ENCODE results near the gene CAMKMT. TPM values are rescaled to one million over a fixed set of nuclear protein-coding genes. Genes with fewer than 3 reads are reported as not detected.

The CAMKMT gene
- total RNA-seq, 1 experiment from 2014 or later = 17.4 TPM

DNA sequence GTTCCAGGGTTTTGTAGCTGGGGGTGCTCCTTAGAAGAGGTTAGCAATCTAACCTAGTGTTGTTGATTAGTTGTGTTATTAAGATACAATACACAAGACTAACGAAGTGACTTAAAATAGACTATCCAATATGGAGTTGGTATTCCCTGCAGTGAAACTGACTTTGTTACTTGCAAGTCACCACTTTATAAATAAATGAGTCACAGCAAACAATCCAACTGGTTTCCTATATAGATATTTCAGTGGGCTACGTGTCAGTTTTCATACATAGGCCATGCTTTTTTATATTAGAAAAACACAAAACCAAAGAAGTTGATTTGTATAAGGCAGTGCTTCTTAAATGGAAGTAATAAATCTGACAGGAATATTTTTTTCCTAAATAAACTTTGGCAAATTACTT lies 274.0 kb downstream of the CAMKMT start:
- Histone ChIP-seq H3K27ac (ENCODE audit: insufficient read length, low read depth, low read length) (no peak overlapping the region), H2AFZ (ENCODE audit: low read length) (no peak overlapping the region), H3K23ac (ENCODE audit: insufficient read length, low read depth, low read length) (no peak overlapping the region), H3K56ac (ENCODE audit: insufficient read length, low read depth, low read length) (no peak overlapping the region), H2AK5ac (ENCODE audit: insufficient read length, low read length) (no peak overlapping the region), H4K91ac (ENCODE audit: insufficient read length, low read depth, low read length) (no peak overlapping the region), H2BK15ac (ENCODE audit: low read depth, low read length) (no peak overlapping the region), H3K14ac (ENCODE audit: insufficient read depth, low read length) (no peak overlapping the region), H3K23me2 (ENCODE audit: insufficient read length, low read depth, low read length, poor library complexity, severe bottlenecking) (no peaks in the 10 kb centered on the region), H3T11ph (ENCODE audit: low read length) (no peak overlapping the region), H2BK20ac (ENCODE audit: low read depth, low read length, poor library complexity, severe bottlenecking) (no peak overlapping the region), H3K4me1 (ENCODE audit: insufficient read depth, low read length) (peaks cover 4% of the 10 kb centered on the region; the same call in 1 of the 2 replicates), H3K4ac (ENCODE audit: low read depth, low read length) (no peak overlapping the region), H3K27me3 (ENCODE audit: insufficient read depth, low read length) (no peaks in the 10 kb centered on the region), H3K9me3 (ENCODE audit: control insufficient read depth, low read depth, low read length) (no peaks in the 10 kb centered on the region), H4K8ac (replicated peaks; ENCODE audit: insufficient read length, low read depth, low read length) (no peak overlapping the region), H4K5ac (ENCODE audit: insufficient read length, low read depth, low read length) (no peak overlapping the region), H3K79me2 (ENCODE audit: insufficient read depth, low read length) (no peaks in the 10 kb centered on the region), H2BK5ac (ENCODE audit: insufficient read length, low read length) (no peak overlapping the region), H3K18ac (ENCODE audit: insufficient read length, low read depth, low read length) (no peak overlapping the region), H3K9ac (ENCODE audit: extremely low read depth, insufficient read length, low read length) (no peak overlapping the region), H4K20me1 (ENCODE audit: control insufficient read depth, insufficient read depth, insufficient read length) (no peaks in the 10 kb centered on the region), H2BK12ac (ENCODE audit: insufficient read length, low read depth, low read length) (no peak overlapping the region), H3K4me2 (ENCODE audit: insufficient read depth, insufficient read length, low read length) (no peak overlapping the region), H2BK120ac (ENCODE audit: low read depth, low read length, poor library complexity, severe bottlenecking) (no peak overlapping the region), H3K79me1 (ENCODE audit: insufficient read depth, low read depth, low read length, poor library complexity, severe bottlenecking) (no peaks in the 10 kb centered on the region)
- DNase-seq = no peak
- H3K9me3 Mint-ChIP-seq = peaks cover 16 to 30% of the 10 kb centered on the region in 2 experiments
- no CpG with 5 or more reads among the region's 2 CpGs for WGBS (ENCODE audit: extremely low coverage, insufficient read length, low lambda C conversion rate)
- peaks cover 9 to 32% (median 14%) of the 10 kb centered on the region in 3 experiments for H3K36me3 Mint-ChIP-seq (ENCODE audit: insufficient read depth in 1 of 3, low read depth in 3 of 3)
- TF ChIP-seq, protein P1, sequence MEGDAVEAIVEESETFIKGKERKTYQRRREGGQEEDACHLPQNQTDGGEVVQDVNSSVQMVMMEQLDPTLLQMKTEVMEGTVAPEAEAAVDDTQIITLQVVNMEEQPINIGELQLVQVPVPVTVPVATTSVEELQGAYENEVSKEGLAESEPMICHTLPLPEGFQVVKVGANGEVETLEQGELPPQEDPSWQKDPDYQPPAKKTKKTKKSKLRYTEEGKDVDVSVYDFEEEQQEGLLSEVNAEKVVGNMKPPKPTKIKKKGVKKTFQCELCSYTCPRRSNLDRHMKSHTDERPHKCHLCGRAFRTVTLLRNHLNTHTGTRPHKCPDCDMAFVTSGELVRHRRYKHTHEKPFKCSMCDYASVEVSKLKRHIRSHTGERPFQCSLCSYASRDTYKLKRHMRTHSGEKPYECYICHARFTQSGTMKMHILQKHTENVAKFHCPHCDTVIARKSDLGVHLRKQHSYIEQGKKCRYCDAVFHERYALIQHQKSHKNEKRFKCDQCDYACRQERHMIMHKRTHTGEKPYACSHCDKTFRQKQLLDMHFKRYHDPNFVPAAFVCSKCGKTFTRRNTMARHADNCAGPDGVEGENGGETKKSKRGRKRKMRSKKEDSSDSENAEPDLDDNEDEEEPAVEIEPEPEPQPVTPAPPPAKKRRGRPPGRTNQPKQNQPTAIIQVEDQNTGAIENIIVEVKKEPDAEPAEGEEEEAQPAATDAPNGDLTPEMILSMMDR (conservative IDR thresholded peaks at IDR 0.05) = no peak
- H3K27ac Mint-ChIP-seq = no peak overlapping the region
- no peaks in the 10 kb centered on the region for H3K27me3 Mint-ChIP-seq (ENCODE audit: low read depth)
- H3K4me3 Mint-ChIP-seq = no peak overlapping the region
- H3K4me1 Mint-ChIP-seq = peaks cover 18 to 23% of the 10 kb centered on the region in 2 experiments

Measured in H9 (cell line).